Cardiac fibroblast (primary cell): ENCODE results near the gene EPB41L4A.

Experiments
- DNase-seq, 2 donors: peaks; one replicate each; pipeline versions ENCODE4 v3.0.0 to v3.0.0-alpha.2; 2010; ENCODE audit warnings: low read depth in 2 of 2
- H3K4me3 ChIP-seq, 2 donors: replicated peaks in 1 of 2; 1 replicate in 1 of 2; 2 replicates in 1 of 2; pipeline ENCODE4 v1.5.1; 2011; ENCODE audit warnings: low read depth in 2 of 2, low read length in 2 of 2, mild to moderate bottlenecking in 2 of 2, moderate library complexity in 1 of 2
- TF ChIP-seq, protein P1 (sequence below): IDR thresholded peaks from one replicate; pipeline ENCODE4 v1.5.1; 2011; ENCODE audit warnings: low read depth, mild to moderate bottlenecking, low read length, inconsistent platforms

The EPB41L4A gene

DNA sequence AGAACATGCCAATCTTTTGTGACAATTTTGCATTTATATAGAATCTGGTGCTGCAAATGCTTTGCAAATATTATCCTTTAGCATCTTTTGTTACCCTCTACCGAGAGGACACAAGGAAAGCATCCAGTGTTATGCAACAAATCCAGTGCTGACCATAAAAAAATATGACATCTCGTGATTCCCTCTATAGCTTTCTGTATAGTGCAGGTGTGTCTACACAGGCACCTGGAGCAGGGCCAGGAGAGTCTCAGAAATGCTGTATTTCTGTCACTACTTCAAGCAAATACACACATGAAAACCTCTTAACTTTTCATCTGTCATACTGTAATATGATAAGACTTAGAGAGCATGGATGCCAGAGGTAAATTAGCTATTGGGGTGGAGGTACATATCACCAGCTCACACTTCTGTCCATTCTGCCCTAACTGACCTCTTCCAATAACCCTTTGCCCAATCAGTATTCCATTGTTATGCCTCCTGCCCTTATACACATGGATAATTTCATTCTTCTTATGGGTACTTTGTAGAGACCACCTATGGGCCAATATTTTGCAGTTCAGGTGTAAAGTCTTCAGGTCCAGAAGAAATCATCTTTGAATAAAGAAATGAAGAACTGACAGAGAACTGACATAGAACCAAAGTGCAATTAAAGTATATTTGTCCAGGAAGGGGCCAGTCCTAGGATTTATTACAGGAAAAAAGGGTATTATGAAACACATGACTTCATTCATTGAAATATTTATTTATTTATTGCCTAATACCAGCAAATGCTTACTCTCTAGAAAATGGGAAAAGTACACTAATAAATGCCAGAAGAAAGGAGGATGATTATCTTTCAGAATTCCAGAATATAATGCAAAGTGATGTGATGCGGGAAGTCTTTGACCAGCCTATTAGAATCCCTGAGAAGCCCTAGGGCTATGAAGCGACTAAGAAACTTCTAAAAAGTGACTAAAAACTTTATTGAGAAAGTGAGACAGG, 106.5 kb downstream of the EPB41L4A start:
- DNase-seq, result peak; percentile 9 to 43
- TF ChIP-seq, protein P1, sequence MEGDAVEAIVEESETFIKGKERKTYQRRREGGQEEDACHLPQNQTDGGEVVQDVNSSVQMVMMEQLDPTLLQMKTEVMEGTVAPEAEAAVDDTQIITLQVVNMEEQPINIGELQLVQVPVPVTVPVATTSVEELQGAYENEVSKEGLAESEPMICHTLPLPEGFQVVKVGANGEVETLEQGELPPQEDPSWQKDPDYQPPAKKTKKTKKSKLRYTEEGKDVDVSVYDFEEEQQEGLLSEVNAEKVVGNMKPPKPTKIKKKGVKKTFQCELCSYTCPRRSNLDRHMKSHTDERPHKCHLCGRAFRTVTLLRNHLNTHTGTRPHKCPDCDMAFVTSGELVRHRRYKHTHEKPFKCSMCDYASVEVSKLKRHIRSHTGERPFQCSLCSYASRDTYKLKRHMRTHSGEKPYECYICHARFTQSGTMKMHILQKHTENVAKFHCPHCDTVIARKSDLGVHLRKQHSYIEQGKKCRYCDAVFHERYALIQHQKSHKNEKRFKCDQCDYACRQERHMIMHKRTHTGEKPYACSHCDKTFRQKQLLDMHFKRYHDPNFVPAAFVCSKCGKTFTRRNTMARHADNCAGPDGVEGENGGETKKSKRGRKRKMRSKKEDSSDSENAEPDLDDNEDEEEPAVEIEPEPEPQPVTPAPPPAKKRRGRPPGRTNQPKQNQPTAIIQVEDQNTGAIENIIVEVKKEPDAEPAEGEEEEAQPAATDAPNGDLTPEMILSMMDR, result no peak

DNA sequence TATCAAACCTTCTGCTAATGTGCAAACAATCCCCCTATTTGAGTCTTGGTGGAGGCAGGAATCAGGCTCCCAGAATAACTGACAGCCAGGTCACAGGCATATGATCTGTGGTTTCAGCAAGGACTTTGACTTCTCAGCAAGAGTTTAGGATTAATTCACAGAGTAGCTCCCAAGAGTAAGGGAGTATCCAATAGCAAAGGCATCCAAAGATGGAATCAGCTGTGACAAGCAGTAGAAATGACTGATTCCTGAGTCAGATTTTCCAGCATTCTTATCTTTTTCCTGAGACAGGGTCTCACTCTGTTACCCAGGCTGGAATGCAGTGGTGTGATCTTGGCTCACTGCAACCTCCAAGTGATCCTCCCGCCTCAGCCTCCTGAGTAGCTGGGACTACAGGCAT, 108.3 kb downstream of the EPB41L4A start:
- no peak overlapping the region for H3K4me3 ChIP-seq
- TF ChIP-seq, protein P1, result no peak
- DNase-seq, result no peak

More for the DNA sequence above, 106.5 kb downstream of the EPB41L4A start:
- H3K4me3 ChIP-seq, result no peak overlapping the region

DNA sequence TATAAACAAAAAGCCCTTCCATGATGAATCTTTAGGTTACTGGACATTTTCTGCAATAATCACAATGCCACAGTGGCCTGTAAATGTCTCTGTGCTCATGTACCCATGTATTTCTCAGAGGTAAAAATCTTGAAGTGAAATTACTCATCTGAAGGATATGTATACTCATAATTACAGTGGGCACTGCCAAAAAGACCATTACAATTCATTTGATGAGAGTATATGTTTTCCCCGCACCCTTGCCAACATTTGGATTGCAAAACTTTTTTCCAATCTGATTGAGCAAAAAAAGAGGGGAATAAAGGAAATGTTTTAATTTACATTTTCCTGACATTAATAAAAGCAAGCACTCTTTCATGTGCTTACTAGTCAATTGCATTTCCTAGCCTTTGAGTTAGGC, 110.5 kb downstream of the EPB41L4A start:
- H3K4me3 ChIP-seq, result no peak overlapping the region
- TF ChIP-seq, protein P1, result no peak
- peak in 1 of 2 donors; percentile 43 for DNase-seq

DNA sequence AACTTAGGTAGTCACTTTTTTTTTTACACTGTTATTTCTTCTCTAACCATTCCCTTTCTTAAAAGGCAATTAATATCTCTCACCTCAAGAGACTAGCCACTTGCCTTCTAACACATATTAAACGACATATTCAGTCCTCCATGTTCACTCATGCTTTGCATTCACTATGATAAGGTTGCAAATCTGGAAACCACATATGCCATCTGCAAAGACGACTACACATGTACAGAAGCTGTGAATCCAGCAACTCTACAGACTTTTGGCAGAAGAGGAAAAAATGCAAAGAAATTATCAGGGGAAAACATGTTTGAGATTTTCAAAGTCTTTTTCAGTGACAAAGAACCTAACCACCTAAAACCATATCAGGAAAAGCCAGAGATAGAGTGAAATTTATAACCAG, 112.1 kb downstream of the EPB41L4A start:
- DNase-seq, result no peak
- TF ChIP-seq, protein P1, result no peak
- H3K4me3 ChIP-seq, result no peak overlapping the region

DNA sequence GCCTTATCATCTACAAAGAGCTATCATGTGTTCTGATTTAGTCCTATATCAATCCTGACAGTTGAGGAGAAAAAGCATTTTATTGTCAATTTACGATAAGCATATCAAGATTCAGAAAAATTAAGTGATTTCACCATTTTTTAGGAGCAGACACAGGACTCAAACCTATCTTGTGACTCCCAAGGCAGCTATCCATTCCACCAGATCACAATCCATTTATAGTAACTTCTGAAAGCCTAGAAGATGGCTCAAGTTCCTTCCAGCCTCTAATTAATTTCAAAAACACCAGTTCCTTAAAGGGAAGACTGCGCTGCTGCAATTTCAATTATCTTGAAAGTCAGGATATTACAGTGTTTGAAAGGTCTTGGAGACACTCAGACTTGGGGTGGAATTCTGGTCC, 114.3 kb downstream of the EPB41L4A start:
- no peak for DNase-seq
- TF ChIP-seq, protein P1, result no peak
- H3K4me3 ChIP-seq, result no peak overlapping the region

DNA sequence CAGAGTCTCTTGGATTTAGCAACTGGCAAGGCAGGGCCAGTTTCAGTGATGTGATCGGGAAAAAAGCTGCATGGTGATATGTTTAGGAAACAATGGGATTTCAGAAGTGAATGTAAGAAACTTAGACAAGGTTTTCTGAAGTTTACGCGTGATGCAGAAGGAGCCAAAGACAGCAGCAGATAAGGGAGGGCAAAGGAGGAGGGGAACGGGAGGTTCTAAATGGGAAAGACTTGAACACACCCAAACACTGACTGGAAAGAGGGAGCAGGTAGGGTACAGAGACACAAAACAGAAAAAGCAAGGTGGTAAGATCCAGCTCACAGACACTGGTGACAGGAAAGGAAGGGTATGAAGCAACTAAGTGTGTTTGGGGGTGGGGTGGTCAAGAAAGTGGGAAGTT, 115.4 kb downstream of the EPB41L4A start:
- no peak overlapping the region for H3K4me3 ChIP-seq
- DNase-seq, result no peak
- TF ChIP-seq, protein P1, result no peak
